Right ventricle myocardium superior (tissue), 1 donor: ENCODE results near the gene DHH. TPM values are rescaled to one million over a fixed set of nuclear protein-coding genes. Genes with fewer than 3 reads are reported as not detected.
"Not testable (repeated sequence)": the region's sequence is repeated elsewhere in the genome, so short reads cannot be mapped to it uniquely, and the experiment has no call there.

Experiments
- ATAC-seq: fragments of 200-7000 bp; cut with Tn5 transposase; one replicate; pipeline ENCODE4 v1.9.1; 2020; ENCODE audit warnings: mild to moderate bottlenecking; ENCODE audit not compliant: poor library complexity
- DNase-seq: peaks from one replicate; pipeline ENCODE4 v3.0.0-alpha.2; 2020
- intact Hi-C: fragments of 100-400 bp; cut with DNase I; formaldehyde crosslinking; loops from one replicate; pipeline ENCODE4 v1.11.2; 2022
- total RNA-seq: library from RNA; stranded (reverse); fragmentation: NEBNext Ultra II Directional; extraction: Animal tissue kit (Norgen Biotek cat#: 25700); gene quantifications from one replicate; pipeline ENCODE4 v1.2.1, GENCODE V29; 2021
- donor health status: DM: no; HTN: yes; CAD: no; lungs with severe emphysema.

Gene DHH
- total RNA-seq, 1 donor from 2014 or later = 0.32 TPM

DNA sequence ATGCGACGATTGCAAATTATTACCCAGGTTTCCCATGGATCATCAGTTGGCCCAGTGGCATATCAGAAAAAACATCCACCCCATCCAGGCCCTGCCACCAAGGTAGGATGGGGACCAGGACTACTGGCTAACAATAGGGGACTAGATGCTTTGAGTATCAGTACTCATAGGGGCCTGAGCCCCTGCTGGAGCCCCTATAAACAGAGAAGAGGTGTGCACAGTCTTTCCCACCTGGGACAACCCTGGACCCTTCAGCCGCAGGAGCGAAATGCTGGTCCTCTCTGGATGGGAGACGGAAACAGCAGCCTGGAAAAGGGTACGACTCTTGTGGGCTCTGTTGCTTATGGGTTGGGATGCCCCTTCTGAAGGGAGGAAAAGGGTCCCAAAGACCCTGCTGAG is 5.7 kb downstream of the DHH start:
- intact Hi-C loops = loop anchor here (5.0 kb wide), 2 partner anchors 33 to 148 kb away; no protein-coding TSS in a partner anchor
- DNase-seq (no peak), ATAC-seq (no peak)

DNA sequence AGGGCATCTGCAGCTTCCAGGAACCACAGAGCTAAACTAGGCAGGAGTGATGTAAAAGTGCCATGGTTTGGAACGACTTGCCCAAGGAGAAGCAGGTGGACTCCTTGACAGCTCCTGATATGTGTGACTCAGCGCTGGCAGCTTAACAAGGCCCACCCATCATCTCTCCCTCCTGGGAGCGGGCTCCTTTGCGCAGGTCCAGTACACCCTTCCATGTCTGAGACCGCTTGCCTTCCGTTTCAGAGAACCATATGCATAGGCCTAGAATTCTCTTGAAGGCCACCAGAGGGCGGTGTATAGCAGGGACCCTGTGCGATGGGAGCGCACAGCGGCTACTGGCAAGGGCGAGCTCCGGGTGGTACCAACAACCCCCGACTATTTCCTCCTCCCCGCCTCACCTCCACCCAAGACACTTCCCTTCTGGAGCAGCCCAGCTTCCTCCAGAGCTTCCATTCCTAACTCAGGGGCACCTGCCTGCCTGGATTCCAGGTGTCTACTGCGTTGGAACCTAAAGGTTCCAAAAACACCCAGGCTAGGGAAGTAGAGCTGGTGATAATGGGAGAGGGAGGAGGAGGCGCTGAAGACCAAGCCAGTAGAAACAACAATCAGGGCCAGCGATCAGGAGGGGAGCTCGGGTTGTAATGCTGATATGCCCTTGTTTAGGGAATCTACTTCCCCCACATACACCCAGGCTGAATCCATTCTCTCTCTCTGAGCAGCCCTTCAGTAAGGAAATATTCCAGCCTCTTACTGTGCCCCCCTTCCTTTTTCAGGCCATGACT is 6.3 kb downstream of the DHH start:
- intact Hi-C loops = loop anchor here (5.0 kb wide), 2 partner anchors 34 to 149 kb away; no protein-coding TSS in a partner anchor
- peak; percentile 66 for DNase-seq
- peak; percentile 95 for ATAC-seq

DNA sequence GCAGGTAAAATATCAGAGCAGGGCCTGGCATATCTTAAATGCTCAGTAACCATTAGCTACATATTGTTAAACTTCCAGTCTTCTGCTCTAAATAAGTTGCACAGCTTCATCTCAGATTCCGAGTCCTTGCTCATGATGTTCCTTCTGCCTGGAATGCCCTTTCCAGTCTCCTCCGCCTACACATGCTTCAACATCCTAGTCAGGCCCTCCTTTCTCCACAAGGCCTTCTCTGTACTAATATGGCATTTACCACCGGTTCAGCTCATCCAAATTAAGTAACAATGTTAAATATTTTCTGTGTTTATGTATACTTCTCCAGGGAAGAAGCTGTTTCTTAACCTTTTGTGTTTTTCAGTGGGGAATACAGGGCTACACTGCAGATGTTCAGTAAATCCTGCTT is 8.5 kb downstream of the DHH start:
- intact Hi-C loops = loop anchor here (5.0 kb wide), 2 partner anchors 36 to 151 kb away; no protein-coding TSS in a partner anchor
- ATAC-seq (no peak), DNase-seq (no peak)

DNA sequence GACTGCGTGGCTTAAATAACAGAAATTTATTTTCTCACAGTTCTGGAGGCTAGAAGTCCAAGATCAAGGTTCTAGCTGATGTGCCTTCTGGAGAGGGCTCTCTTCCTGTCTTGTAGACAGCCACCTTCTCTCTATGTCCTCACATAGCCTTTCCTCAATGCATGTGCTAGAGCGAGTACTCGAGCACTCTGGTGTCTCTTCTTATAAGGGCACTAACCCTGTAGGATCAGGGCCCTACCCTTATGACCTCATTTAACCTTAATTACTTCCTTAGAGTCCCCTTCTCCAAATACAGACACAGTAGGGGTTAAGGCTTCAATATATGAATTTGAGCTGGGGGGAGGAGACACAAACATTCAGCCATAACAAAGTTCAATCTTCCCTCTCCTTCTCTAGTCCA is 10.2 kb downstream of the DHH start:
- DNase-seq (no peak), ATAC-seq (no peak)
- intact Hi-C loops = no loop called here

DNA sequence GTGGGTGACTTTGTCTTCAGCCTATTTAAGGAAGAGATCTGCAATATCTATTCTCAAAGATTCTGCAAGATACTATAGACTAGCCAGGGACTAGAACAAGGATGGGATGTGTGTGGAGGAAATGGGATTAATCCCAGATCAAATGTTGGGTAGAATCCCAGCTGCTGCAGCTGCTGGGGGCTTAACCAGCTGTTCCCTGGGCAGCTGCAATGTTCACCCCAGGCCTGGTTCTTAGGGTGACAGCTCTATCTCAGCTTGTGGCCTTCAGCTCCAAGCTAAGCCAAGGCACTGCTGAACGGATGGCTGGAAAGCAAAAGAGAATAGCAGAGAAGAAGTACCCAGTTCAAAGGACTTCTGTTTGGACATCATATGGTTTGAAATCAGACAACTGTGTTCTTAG is 14.8 kb downstream of the DHH start:
- intact Hi-C loops = no loop called here
- no peak for ATAC-seq
- DNase-seq = no peak

DNA sequence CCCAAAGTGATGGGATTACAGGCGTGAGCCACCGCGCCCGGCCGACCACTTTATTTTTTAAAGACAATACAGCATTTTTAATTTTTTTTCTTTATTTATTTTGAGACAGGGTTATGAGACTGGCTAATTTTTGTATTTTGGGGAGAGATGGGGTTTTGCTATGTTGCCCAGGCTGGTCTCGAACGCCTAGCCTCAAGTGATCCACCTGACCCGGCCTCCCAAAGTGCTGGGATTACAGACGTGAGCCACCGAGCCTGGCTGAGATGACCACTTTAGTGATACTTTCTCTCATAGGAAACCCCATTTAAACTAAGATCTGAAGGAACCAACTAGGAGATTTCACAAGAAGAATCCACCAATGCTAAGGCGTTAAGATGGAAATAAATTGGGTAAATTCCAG is 23.6 kb downstream of the DHH start:
- DNase-seq (no peak), ATAC-seq (no peak)
- intact Hi-C loops = no loop called here

DNA sequence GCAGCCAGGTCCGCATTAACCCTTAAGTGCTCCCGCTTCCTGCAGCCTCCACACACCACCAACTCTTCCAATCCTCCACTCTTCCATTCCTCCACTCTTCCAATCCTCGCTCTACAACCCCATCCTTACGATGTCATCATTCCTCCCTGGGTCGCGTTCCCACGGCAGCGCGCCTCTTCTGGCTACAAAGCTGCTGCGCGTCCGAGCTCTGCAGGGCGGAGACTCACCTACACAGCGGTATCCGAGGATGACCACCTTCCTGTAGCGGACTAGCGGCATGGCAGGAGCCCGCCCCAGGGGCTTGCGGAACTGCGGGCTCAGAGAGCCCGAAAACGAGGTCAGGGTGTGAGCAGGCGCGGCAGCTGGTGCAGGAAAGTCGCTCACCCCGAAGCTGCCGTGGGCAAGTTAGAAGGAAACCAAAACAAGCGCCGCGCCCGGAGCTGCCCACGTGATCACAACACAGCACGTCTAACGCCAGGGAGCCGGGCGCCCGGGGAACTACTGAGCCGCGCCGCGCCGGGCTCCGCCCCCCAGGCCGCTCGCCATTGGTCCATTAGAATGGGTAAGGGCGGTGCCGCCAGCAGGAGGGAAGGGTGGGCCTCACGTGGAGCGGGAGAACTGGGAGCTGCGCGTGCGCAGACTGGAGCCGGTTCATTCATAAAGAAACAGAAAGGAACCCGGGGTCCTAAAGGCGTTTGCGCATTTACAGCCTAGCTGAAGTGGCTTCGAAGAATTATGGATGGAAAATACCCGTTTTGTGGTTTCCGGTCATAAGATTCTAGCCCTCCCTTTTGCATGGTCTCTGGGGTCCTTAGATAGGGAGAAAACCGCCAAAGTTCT is 24.9 kb downstream of the DHH start, which contains the start of gene RHEBL1:
Gene RHEBL1 (minus strand): TSS at position 473 of the 840 bp plus-strand sequence. CDS start 194 bp downstream, at position 279.
- ATAC-seq (peak; percentile 100), DNase-seq (peak; percentile 99)
- intact Hi-C loops = loop anchor here (5.0 kb wide), 1 partner anchor 43 kb away; the partner anchor contains the start of gene LMBR1L

DNA sequence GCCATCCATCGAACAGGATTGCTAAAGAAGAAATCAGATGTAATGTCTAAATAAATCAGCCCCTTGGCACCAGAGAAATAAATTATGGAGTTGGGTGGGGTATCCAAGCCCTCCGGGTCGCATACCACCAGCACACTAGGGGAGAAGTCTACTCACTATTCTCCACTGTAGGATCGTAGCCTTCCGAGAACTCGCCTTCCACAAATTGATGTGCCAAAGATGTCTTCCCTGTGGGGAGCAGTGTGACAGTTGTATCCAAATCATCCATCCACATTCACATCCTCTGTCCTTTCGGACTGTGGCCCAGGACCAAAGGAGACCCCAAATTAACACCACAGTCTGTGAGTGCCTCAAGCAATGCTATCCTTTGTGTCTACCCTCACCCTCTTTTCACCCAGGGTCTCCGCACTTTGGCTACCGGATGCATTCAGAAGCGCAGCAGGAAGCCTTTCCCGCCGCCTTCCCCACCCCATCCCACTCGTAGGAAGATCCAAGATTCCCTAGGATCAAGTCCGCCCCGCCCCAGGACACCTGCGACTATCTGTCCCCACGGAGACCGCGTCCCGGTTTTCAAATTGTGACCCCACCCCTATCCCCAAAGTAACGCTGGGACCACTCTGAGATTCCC is 25.6 kb downstream of the DHH start:
- intact Hi-C loops = loop anchor here (5.0 kb wide), 1 partner anchor 43 kb away; the partner anchor contains the start of gene LMBR1L
- DNase-seq = no peak
- ATAC-seq = no peak

DNA sequence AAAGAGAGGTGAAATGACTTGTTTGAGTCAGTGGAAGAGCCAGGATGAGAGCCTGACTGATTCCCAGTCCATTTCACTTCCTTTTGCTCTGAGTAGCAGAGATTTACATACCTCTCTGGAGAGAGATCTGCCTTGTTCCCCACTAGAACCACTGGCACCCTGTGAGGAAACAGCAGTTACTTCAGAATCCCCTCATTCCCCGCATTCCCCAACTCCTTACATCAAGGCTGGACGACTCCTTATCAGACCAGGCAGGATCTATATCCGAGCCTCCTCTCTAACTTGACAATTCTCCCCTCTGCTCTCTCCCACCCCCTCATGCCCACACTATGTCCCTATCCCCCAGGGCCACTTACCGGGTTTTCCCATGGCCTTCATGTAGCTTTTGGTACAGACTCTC is 28.5 kb downstream of the DHH start:
- intact Hi-C loops = loop anchor here (5.0 kb wide), 1 partner anchor 46 kb away; the partner anchor contains the start of gene LMBR1L
- ATAC-seq (no peak), DNase-seq (no peak)

DNA sequence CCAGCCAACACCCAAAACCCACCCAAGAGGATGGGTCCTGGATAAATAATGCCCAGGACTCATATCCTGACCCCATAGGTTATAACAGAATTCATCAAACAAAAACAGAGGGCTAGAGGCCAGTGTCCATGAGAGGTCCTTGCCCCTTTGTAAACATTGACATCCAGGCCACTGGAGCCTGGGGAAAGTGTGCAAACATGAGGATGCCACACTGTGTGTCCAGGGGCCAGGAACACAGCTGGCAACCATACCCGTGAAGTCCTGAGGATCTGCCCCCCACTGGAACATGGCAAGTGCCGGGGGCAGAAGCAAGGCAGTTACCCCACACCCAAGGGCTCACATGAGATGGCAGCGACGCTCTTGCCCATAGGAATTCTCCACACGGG is 29.8 kb downstream of the DHH start:
- intact Hi-C loops = loop anchor here (5.0 kb wide), 1 partner anchor 48 kb away; the partner anchor contains the start of gene LMBR1L
- ATAC-seq = no peak
- DNase-seq = no peak

DNA sequence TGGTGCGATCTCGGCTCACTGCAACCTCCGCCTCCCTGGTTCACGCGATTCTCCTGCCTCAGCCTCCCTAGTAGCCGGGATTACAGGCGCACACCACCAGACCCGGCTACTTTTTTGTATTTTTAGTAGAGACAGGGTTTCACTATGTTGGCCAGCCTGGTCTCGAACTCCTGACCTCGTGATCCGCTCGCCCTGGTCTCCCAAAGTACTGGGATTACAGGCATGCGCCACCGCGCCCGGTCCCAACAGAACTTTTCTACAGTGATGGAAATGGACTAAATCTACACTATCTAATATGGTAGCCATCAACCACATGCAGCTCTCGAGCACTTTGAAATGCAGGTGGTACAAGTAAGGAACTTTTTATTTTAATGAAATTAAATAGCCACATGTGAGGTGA is 32.7 kb downstream of the DHH start:
- intact Hi-C loops, ATAC-seq: not testable (repeated sequence)

DNA sequence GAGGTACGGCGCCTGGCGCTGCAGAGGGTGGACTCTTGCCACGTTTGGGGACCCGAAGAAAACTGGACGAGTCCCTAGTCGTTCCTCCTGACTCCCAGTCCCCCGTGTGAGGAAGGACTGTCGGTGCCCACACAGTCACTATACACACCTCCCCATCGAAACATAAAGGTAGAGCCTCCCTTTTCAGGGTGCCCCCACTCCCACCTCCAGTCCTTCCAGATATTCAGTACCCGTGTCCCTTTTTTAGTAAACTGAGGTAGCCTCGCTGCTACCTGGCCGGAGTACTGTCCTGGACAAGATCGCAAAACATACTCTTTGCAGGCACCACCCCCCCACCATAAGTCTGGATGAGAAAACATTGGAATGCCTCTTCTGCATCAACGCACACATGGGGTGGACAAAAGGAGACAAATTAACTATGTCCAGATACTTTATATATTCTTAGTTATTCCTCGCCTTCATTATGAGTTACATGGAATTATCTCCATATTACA is 33.4 kb downstream of the DHH start:
- ATAC-seq (no peak), DNase-seq (no peak)
- intact Hi-C loops = no loop called here

More for the DNA sequence above, 32.7 kb downstream of the DHH start:
- not testable (repeated sequence) for DNase-seq

DNA sequence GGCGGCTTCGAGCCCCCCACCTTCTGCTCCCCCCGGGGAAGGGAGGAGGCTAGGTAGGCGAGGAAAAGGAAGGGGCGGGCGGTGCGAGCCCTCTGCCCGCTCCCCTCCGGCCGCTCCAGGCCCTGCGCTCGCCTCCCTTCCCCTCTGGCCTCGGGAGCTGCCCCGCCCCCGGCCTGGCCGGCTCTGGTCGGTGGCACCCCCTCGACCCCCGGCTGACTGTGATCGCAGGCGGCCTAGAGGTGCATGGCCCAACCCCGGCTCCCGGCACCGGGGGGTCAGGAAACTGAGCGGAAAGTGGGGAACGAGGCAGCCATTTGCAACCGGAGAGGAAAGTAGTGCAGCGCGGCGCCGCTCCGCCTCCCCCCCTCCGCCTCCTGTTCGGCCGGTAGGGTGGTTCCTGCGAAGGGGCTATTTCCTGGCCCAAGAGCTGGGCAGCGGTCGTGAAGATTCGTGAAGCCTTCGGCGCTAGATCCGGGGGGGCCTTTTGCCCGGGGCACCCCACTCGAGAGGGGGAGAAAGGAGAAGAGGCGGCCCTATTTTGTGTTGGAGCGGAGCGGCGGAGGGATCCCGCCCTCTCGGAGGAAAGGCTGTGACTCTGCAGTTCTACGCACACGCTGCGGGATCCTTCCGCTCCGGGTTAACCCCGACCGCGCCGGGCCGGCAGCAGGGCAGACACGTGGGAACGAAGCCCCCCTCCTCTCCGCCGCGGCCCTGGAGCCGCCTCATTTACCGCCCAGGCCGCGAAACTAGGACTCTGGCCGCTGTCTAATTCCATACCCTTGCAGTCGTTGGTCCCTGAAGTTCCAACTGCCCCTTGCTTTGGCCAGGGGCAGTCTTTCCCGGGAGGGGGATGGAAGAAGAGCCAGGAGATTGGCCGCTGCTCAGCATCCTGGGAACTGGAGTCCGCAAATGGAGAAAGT is 34.1 kb downstream of the DHH start, which contains the start of gene KMT2D:
Gene KMT2D (minus strand): TSS at position 558 of the 920 bp plus-strand sequence. CDS start 5,470 bp downstream, outside the sequence.
- intact Hi-C loops = no loop called here
- DNase-seq (peak; percentile 95), ATAC-seq (peak; percentile 90)

DNA sequence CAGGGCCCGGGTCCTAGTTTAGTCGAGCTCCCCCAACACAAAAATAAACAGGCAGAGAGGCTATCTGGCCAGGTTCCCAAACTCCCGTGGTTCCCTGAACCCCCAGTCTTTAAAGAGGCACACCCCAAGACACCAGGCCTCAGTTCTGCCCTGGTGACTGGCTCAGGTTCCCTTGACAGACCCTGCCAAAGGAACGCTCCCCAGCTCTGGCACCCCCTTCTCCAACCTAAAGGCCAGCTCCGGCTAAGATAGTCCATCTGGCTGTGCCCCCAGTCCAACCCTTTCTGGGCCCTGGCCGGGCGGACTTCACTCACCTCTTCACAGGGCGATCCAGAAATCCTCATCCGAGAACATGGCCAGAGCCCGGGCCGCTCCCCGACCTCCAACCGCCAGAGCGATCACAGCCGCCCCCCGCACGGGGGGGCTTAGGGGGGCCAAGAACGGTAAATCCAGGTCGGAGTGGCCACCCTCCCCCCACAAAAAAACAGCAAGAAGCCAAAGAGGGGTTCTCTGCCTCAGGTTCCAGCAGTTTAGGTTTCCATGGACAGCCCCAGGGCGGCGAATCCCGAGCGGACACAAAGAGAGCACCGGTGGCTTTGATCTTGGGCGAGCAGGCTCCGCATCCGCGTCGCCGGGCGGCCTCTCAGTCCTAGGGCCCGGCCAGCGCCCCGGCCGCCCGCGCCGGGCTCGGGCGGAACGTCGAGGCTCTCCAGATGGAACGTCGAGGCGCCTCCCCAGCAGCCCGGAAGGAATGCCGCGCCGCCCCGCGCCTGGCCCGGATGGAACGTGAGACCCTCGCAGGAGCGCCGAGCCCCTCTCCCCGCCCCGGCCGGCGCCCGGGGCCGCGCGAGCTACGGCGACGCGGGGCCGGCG is 35.1 kb downstream of the DHH start:
- intact Hi-C loops = no loop called here
- ATAC-seq = peak; percentile 6
- no peak for DNase-seq

DNA sequence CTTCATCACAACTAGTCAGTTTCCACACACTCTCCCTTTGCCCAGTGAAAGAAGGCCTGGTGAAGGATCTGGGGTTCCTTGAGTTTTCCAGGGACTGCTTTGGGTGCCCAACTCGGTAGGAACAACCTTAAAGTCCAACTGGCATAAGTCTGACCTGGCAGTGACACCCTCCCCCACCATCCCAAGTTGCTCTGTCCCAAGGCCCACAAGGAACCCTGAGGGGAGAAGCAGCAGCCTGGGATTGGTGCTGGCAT is 35.6 kb downstream of the DHH start:
- no peak for ATAC-seq
- intact Hi-C loops = no loop called here

DNA sequence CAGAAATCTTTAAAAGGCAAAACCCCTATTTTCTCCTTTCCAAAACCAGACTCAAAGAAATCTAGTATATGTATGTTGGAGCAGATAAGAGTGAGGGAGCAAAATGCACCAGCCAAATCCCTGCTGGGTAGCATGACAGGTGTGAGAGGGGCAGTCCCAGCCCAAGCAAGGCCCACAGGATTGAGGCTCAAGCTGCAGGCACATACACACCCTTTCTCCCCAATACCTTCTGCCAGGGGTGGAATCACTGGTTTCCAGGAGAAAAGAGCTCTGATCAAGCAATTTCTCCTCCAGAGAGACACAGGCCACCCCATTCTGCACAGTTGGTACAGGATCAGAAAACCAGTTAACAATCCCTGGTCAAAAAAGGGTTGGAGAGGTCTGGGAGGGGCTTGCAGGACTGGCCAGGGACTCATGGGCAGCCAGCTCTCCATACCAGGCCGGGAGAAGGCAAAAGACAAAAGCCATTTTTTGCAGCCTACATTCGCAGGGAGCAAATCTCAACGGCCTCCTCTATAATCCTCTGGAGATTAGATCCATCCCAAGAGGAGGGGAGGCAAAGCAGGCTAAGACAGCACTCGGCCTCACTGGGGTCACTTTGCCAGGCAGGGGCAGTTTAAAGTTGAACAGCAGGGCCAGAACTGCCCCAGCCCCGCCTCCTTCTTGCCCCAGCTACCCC is 36.1 kb downstream of the DHH start:
- no peak for ATAC-seq
- intact Hi-C loops = no loop called here
- DNase-seq = no peak

More for the DNA sequence above, 35.6 kb downstream of the DHH start:
- DNase-seq = no peak
